HG02970 (cell line): Measurements from ENCODE around the gene WDR35.
A peak's percentile ranks its signal among the peaks of the same experiment; 100 is the strongest.

Experiments
- ATAC-seq: cut with Tn5 transposase; IDR thresholded peaks from one replicate; pipeline ENCODE4 v1.9.1; 2021; ENCODE audit warnings: mild to moderate bottlenecking, moderate library complexity, moderate number of reproducible peaks; ENCODE audit not compliant: unreplicated experiment, low FRiP score

The WDR35 gene

DNA sequence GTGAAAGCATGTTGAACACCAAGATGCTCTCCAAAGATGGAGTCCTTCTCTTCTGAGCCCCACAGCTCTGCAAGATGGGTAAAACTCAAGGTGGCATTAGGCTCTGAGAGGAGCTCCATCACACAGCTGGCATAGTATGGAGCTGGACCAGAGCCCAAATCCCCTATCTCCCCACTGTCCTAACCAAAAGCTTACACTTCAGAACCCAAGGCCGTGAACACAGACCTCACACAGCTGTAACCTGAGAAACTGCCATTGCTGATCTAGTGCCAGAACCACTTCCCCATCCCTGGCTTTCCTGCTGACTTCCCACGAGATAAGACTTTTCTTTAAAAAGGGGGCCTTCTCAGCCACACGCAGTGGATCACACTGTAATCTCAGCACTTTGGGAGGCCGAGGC is 113.2 kb downstream of the WDR35 start:
- no peak for ATAC-seq

DNA sequence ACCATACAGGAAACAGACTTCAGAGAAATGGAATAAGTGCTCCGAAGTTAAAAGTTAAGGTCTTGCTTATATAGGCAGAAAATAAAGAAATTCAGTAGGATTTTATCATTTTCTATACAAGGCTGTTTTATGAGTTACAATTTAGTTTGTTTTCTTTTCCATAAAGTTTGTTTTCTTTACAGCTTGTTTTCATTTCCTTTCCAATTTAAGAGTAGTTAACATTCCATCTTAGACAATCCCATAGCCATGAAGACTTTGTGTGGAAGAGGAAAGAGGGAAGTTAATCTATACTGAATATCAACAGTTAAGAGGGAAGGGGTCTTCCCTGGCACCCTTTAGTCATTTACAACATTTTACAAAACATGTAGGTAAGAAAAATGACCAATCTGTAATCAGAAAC is 114.6 kb downstream of the WDR35 start:
- ATAC-seq, result no peak

DNA sequence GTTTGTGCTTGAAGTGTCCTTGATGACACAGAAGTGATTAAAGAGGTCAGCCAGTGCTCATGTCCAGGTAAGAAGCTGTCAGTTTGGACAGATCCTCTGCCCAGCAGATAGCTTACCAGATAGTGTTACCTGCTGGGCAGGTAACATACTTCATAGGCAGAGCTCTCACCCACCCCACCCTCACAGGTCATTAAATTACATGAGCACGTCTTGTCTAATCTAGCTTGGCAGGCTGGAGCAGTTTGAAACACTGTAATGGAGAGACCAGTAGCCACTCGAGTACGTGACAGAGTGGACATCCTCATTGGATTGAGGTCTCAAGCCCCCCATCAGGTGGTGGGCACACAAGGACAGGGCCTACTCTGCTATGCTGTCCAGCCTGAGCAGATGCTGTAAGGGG is 115.2 kb downstream of the WDR35 start:
- no peak for ATAC-seq

DNA sequence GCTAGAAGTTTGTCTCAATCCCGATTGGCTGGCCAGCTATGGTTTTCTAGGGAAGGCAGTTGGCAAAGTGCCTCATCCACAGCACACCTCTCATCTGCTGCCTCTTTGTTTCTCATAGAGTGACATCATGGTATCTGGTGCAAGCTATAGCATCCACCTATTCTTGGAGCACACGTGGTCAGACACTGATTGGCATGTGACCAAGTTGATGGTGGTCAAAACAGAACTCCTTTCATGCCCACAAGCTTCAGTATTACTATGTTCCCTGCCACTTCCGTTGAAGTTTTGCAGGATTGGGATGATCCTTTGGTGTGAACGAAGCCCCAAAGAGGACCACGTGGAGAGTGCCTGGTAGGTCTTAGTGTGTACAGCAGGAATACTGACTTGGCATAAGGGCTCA is 116.9 kb downstream of the WDR35 start:
- ATAC-seq, result no peak

DNA sequence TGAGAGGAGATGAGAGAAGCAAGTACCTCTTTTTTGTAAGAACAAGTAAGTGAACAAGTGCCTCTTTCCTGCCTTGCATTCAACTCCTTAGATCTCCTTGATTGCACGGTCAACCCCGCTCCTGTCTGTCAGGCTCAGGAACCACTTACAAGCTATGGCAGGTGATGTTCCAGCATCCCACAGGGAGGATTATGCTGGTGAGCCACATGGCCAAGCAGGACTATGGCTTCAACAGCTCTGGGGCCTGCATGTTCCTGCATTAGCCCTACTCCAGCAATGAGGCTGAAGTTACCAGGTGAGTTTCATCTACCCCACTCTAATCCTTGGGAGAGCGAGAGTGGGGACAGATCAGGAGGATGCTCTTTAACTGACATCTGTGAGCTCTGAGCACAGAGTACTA is 117.6 kb downstream of the WDR35 start:
- ATAC-seq, result no peak

DNA sequence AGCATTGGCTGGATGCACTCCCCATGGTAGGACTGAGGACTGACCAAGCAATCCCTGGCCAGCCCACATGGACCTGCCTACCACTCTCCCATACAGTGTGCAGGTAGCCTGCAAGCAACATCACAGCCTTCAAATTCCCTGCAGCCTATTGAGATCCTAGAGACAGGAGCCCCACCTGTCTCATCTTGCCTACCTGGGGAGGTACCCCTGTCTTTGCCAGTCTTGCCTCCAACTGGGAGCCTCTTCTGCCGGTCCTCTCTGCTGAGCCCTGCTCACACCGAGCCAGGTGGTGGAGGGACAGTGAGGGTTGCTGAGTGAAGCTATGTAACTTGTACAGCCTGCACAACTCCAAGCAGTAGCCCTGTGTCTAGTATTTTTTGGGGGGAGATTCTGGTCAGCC is 118.1 kb downstream of the WDR35 start:
- no peak for ATAC-seq

DNA sequence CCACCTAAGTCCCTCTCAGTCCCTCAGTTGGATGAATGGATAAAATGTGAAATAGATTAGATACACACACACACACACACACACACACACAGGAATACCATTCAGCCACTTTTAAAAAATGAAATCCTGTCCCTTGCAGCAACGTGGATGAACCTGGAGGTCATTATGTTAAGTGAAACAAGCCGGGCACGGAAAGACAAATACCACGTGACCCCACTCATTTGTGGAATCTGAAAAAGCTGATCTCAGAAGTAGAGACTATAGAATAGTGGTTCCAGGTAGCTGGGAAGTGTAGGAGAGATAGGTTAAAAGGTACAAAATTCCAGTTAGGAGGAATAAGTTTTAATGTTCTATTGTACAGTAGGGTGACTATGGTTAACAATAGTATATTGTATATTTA is 119.1 kb downstream of the WDR35 start:
- no peak for ATAC-seq

DNA sequence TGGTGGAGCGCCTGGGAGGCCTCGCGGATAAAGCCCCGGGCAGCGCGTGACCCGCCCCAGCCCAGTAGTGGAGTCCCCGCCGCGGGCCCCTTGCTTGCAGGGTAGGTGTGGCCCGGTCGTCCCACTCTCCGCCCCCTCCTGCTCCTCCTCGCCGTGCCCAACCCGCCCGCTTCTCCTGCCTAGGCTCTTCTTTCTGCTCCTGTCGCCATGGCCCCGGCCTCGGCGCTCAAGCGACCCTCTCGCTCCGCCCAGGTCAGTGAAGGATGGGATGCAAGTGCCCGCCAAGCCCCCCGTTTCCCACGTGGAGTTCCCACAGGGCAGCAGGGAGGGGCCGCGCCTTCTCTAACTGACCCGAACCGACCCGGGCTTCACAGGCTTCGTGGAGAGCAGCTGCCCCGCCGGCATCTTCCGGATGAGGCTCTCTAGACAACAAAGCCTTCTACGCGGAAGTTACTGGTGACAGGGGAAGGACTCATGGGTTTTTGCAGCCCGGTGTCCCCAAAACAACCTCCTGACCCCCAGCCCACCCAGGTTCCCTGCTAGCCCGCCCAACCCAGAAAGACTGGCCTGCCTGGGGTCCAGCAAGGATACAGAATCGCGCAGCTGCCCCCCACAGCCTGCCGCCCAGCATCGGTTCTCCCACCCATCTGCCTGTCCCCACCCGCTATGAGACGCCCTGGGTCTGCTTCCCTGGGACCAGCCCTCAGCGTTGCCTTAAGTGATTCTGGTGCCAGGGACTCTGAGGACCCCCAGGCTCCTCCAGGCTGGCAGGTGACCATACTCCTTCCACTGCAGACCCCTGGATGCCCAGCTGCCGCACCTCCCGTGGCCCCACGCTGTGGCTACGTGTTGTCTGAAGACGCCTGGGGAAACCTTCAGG is 121.0 kb downstream of the WDR35 start:
- peak; percentile 51 for ATAC-seq

DNA sequence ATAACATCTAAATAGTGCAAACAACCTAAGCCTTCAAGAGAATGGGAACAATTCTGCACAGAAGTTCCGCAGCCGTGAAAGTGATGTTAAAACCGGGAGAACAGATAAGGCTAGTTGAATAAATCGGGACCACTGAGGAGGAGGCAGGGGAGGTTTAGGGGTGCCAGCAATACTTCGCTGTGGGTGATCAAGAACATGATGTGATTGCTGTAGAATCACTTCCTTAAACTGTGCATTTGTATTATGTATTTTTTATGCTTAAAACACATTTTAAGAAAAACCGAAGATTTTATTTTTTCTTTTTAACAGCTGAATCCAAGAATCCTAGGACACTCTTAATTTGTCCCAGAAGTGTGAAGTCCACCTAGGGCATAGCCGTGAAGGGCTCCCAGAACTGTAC is 121.7 kb downstream of the WDR35 start:
- ATAC-seq, result no peak

DNA sequence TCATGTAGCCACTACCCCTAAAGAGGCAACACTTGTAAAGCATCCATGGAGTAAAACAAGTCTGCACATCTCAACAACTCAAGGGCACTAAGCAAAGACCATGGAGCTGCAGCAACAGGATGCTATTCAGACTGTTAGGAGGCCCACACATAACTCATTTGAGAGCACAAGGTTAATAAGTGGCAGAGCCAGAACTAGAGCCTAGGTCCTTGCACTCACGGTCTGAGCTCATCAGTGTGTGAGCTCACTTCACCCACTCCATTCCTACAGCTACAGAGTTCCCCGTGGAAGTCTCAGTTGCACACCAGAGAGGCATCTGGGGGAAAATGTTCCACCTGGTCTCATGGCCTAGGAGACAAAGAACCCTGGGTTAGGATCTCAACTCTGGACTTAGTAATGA is 123.1 kb downstream of the WDR35 start:
- peak; percentile 39 for ATAC-seq

DNA sequence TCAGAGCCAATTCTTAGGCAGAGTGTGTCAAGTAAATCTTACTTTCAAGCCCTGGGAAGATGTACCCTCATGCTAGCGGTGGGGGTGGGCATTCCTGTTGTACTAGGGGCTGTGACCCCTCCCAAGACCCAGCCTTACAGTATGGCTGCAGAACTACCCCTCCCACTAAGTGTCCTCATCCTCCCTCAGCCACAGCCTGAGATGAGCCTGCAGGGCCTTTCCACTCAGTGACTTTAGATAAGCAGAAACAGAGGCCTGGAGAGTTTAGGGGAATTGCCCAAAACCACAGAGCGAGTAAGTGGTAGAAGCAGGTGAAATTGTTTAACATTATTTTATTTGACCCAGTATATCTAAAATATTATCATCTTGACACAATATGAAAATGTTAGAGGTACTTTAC is 124.8 kb downstream of the WDR35 start:
- ATAC-seq, result no peak

DNA sequence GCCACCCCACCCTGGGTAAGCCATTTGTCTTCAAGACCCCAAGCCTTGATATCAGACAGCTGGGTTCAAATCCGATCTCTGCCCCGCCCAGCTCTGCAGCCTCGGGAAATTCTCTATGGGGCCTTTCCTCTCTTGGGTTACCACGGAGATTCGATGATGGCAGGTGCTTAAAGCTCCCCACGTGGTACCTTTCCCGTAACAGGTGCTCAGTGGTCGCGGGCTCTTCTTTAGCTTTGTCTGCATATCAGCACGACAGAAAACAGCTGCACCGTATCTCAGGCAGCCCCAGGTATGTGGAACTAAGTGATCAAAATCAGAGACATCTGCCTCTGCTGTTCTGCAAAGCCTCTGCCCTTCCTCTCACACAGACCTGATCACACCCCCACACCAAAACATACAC is 125.5 kb downstream of the WDR35 start:
- ATAC-seq, result no peak

DNA sequence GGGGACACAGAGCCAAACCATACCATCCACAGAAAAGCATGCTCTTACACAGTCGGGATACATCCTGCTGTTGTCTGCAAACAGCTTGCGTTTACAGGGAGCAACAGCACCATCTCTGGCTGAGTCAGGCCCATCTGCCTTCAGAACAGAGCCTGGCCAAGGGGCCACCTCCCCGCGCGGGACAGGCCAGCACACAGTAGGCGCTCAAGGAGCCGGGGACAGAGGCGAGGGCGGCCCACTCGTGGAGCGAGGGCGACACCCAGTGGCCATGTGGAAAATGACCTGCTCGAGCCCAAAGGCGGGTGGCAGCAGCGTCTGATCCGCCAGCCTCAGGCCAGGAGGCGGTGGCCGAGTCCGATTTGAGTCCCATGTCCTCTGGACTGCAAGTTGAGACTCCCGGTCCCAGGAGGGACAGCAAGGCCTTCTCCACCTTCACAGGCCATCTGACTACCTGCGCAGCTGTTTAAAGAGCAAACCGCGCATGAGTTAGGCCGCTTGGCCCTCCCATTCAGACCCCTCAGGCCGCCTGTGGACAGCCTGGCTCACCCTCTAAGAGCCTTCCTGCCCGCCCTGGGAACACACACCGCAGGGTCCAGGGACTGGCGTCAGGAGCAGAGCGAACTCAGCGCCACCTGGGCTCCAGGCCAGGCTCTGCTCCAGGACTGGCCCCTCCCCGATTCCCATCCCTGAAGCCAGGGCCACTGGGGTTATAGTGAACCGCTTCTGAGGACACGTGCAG is 126.4 kb downstream of the WDR35 start:
- peak; percentile 49 for ATAC-seq

DNA sequence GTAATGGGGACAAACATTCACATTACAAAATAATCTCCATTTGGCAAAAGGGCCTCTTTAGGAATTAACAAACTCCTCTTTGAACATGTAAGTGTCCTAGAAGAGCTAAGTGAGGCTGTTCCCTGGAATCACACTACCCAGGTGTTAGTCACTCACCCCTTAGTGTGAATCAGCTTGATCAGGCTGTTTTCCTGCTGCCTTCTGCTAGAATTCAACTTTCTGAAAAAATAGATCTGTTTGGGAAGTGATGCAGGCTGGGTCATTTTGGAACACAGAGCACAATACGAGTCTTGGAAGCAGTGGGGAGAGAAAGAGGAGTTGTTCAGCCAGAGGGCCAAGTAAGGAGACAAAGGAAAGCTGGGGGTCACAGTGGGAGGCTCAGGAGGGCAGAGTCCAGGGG is 128.1 kb downstream of the WDR35 start:
- no peak for ATAC-seq
